Trophoblast cell (in vitro differentiated cells and primary cell): ENCODE measurements around the gene METAP1D.

Experiments used
- DNase-seq, 2 donors: peaks; one replicate each; pipeline ENCODE4 v3.0.0-alpha.2; 2016
- H2AFZ ChIP-seq: 2 replicates; pipeline ENCODE4 v1.6.1; 2013; ENCODE audit warnings: low read length, moderate library complexity, mild to moderate bottlenecking; ENCODE audit not compliant: insufficient read depth, poor library complexity
- H2AK5ac ChIP-seq: 2 replicates; pipeline ENCODE4 v1.6.1; 2013; ENCODE audit warnings: mild to moderate bottlenecking, low read length
- H2BK120ac ChIP-seq: 2 replicates; pipeline ENCODE4 v1.6.1; 2013; ENCODE audit warnings: low read length, mild to moderate bottlenecking, moderate library complexity; ENCODE audit not compliant: insufficient read depth, poor library complexity
- H2BK12ac ChIP-seq: 2 replicates; pipeline ENCODE4 v1.6.1; 2013; ENCODE audit warnings: mild to moderate bottlenecking, low read length, moderate library complexity
- H2BK5ac ChIP-seq: 2 replicates; pipeline ENCODE4 v1.6.1; 2013; ENCODE audit warnings: low read length, low read depth, moderate library complexity, mild to moderate bottlenecking; ENCODE audit not compliant: poor library complexity
- H3K14ac ChIP-seq: 2 replicates; pipeline ENCODE4 v1.6.1; 2013; ENCODE audit warnings: mild to moderate bottlenecking, low read length
- H3K18ac ChIP-seq: 2 replicates; pipeline ENCODE4 v1.6.1; 2013; ENCODE audit warnings: mild to moderate bottlenecking, low read length
- H3K23ac ChIP-seq: 2 replicates; pipeline ENCODE4 v1.6.1; 2013; ENCODE audit warnings: low read length
- H3K27ac ChIP-seq: 2 replicates; pipeline ENCODE4 v1.5.1; 2013; ENCODE audit warnings: low read depth, mild to moderate bottlenecking, inconsistent platforms, low read length, moderate library complexity
- H3K27me3 ChIP-seq: 2 replicates; pipeline ENCODE4 v1.6.1; 2013; ENCODE audit warnings: inconsistent platforms, mild to moderate bottlenecking, low read length, moderate library complexity; ENCODE audit not compliant: insufficient read depth
- H3K36me3 ChIP-seq, 2 experiments: 1 replicate in 1 of 2; 2 replicates in 1 of 2; pipeline ENCODE4 v1.6.1; 2013; ENCODE audit warnings: low read length in 2 of 2, mild to moderate bottlenecking in 2 of 2, moderate library complexity in 1 of 2; ENCODE audit not compliant: insufficient read depth in 2 of 2, control insufficient read depth in 1 of 2
- H3K4ac ChIP-seq: 2 replicates; pipeline ENCODE4 v1.6.1; 2013; ENCODE audit warnings: low read depth, mild to moderate bottlenecking, low read length, moderate library complexity
- H3K4me1 ChIP-seq, 2 experiments: 1 replicate in 1 of 2; 2 replicates in 1 of 2; pipeline ENCODE4 v1.6.1; 2013; ENCODE audit warnings: low read length in 2 of 2, mild to moderate bottlenecking in 2 of 2, moderate library complexity in 1 of 2; ENCODE audit not compliant: insufficient read depth in 2 of 2, control insufficient read depth in 1 of 2
- H3K4me2 ChIP-seq: 2 replicates; pipeline ENCODE4 v1.6.1; 2013; ENCODE audit warnings: inconsistent platforms, mild to moderate bottlenecking, low read length, moderate library complexity
- H3K4me3 ChIP-seq: 2 replicates; pipeline ENCODE4 v1.5.1; 2013; ENCODE audit warnings: mild to moderate bottlenecking, low read depth, low read length, inconsistent platforms
- H3K79me1 ChIP-seq: one replicate; pipeline ENCODE4 v1.6.1; 2013; ENCODE audit warnings: low read length
- H3K79me2 ChIP-seq: 2 replicates; pipeline ENCODE4 v1.6.1; 2013; ENCODE audit warnings: low read length, mild to moderate bottlenecking; ENCODE audit not compliant: control insufficient read depth, insufficient read depth, poor library complexity
- H3K9ac ChIP-seq: 2 replicates; pipeline ENCODE4 v1.6.1; 2013; ENCODE audit warnings: mild to moderate bottlenecking, low read length
- H3K9me3 ChIP-seq: 2 replicates; pipeline ENCODE4 v1.6.1; 2013; ENCODE audit warnings: low read depth, mild to moderate bottlenecking, control low read depth, inconsistent platforms, low read length; ENCODE audit not compliant: insufficient read depth
- H4K12ac ChIP-seq: 2 replicates; pipeline ENCODE4 v1.6.1; 2013; ENCODE audit warnings: low read depth, mild to moderate bottlenecking, low read length, moderate library complexity
- H4K8ac ChIP-seq: 2 replicates; pipeline ENCODE4 v1.6.1; 2013; ENCODE audit warnings: low read depth, mild to moderate bottlenecking, low read length, moderate library complexity
- H4K91ac ChIP-seq: one replicate; pipeline ENCODE4 v1.6.1; 2013; ENCODE audit warnings: low read depth, mild to moderate bottlenecking, low read length, moderate library complexity
- whole genome bisulfite sequencing: extraction: QIAGEN DNeasy Blood & Tissue Kit; methylation state at CpG from one replicate; pipeline ENCODE4 v1.1.7; 2013; ENCODE audit warnings: missing lambda C conversion rate; ENCODE audit not compliant: insufficient read length, insufficient coverage; ENCODE audit errors: extremely low coverage; 5-methylcytosine and 5-hydroxymethylcytosine counted together

The METAP1D gene

GRCh38 chr2:172039011-172039704, 39.4 kb downstream of the METAP1D start:
- Histone ChIP-seq H3K18ac (no peak overlapping the region), H2BK120ac (no peak overlapping the region), H4K91ac (no peak overlapping the region), H3K27me3 (no peaks in the 10 kb centered on the region), H3K79me2 (no peaks in the 10 kb centered on the region), H2BK5ac (no peak overlapping the region), H3K4ac (no peak overlapping the region), H3K4me2 (no peak overlapping the region), H2AK5ac (no peak overlapping the region), H4K8ac (no peak overlapping the region), H3K4me3 (no peak overlapping the region), H3K23ac (no peak overlapping the region), H2AFZ (no peak overlapping the region), H3K4me1 (no peaks in the 10 kb centered on the region), H2BK12ac (no peak overlapping the region), H3K9ac (no peak overlapping the region), H3K9me3 (no peaks in the 10 kb centered on the region), H3K27ac (no peak overlapping the region), H4K12ac (no peak overlapping the region), H3K14ac (no peak overlapping the region), H3K36me3 (no peaks in the 10 kb centered on the region), H3K79me1 (no peaks in the 10 kb centered on the region)
- no CpG with 5 or more reads among the region's 3 CpGs for WGBS
- DNase-seq = no peak

DNA sequence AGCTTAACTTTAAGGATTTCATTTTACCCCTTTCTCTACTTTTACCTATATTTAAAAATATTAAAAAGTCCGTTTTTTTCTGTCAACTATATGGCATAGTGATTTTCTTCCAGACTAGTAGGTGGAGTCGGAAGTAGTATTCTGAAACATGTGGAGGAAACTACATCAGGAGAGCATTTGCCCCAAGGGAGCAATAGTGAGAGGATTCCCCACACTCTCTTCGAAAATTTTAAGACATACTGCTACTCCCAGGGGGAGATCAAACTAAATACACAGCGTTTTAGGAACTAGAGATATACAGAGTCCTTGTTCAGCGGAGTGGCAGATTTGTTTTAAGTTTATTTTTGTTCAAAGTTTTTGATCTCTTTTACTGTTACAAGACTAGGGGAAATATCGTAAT, 40.6 kb downstream of the METAP1D start:
- no peak overlapping the region for H3K23ac ChIP-seq
- no CpG with 5 or more reads among the region's 6 CpGs for WGBS
- no peaks in the 10 kb centered on the region for H3K4me1 ChIP-seq
- H3K79me2 ChIP-seq = no peaks in the 10 kb centered on the region
- no peak overlapping the region for H2BK12ac ChIP-seq
- DNase-seq = no peak
- H4K8ac ChIP-seq = no peak overlapping the region
- no peak overlapping the region for H3K18ac ChIP-seq
- no peak overlapping the region for H3K4me3 ChIP-seq
- H3K36me3 ChIP-seq = no peaks in the 10 kb centered on the region
- H3K27ac ChIP-seq = no peak overlapping the region
- no peak overlapping the region for H3K9ac ChIP-seq
- H2AFZ ChIP-seq = no peak overlapping the region
- no peaks in the 10 kb centered on the region for H3K27me3 ChIP-seq
- H3K4me2 ChIP-seq = no peak overlapping the region
- H4K12ac ChIP-seq = no peak overlapping the region
- no peak overlapping the region for H4K91ac ChIP-seq
- no peak overlapping the region for H2BK120ac ChIP-seq
- no peak overlapping the region for H3K14ac ChIP-seq
- no peak overlapping the region for H2AK5ac ChIP-seq
- no peaks in the 10 kb centered on the region for H3K9me3 ChIP-seq
- H2BK5ac ChIP-seq = no peak overlapping the region
- H3K4ac ChIP-seq = no peak overlapping the region
- no peaks in the 10 kb centered on the region for H3K79me1 ChIP-seq

GRCh38 chr2:172046080-172046678, 46.4 kb downstream of the METAP1D start:
- Histone ChIP-seq H2BK5ac (no peak overlapping the region), H3K9me3 (no peaks in the 10 kb centered on the region), H4K8ac (no peak overlapping the region), H3K23ac (no peak overlapping the region), H3K36me3 (no peaks in the 10 kb centered on the region), H3K27ac (no peak overlapping the region), H2BK12ac (no peak overlapping the region), H2BK120ac (no peak overlapping the region), H3K79me2 (no peaks in the 10 kb centered on the region), H3K18ac (no peak overlapping the region), H3K27me3 (no peaks in the 10 kb centered on the region), H3K4me1 (no peaks in the 10 kb centered on the region), H3K9ac (no peak overlapping the region), H2AK5ac (no peak overlapping the region), H3K79me1 (no peaks in the 10 kb centered on the region), H2AFZ (no peak overlapping the region), H4K12ac (no peak overlapping the region), H3K4me2 (no peak overlapping the region), H3K14ac (no peak overlapping the region), H4K91ac (no peak overlapping the region), H3K4ac (no peak overlapping the region), H3K4me3 (no peak overlapping the region)
- no peak for DNase-seq
- WGBS = no CpG with 5 or more reads among the region's 1 CpG

- Histone ChIP-seq H3K79me2 (no peaks in the 10 kb centered on the region), H3K9ac (no peak overlapping the region), H2BK12ac (no peak overlapping the region), H4K8ac (no peak overlapping the region), H2BK120ac (no peak overlapping the region), H3K27ac (no peak overlapping the region), H3K79me1 (no peaks in the 10 kb centered on the region), H2AFZ (no peak overlapping the region), H3K27me3 (no peaks in the 10 kb centered on the region), H3K9me3 (no peaks in the 10 kb centered on the region), H3K18ac (no peak overlapping the region), H3K4me2 (no peak overlapping the region), H3K4ac (no peak overlapping the region), H4K91ac (no peak overlapping the region), H3K4me3 (no peak overlapping the region), H3K4me1 (no peaks in the 10 kb centered on the region), H3K36me3 (no peaks in the 10 kb centered on the region), H2AK5ac (no peak overlapping the region), H2BK5ac (no peak overlapping the region), H4K12ac (no peak overlapping the region), H3K14ac (no peak overlapping the region), H3K23ac (no peak overlapping the region)
- peak in 1 of 2 donors; percentile 23 for DNase-seq
- WGBS = no CpG with 5 or more reads among the region's 3 CpGs
These were observed 47.3 kb downstream of the METAP1D start for GRCh38 chr2:172046866-172047565.
